Ishikawa (cell line): ENCODE measurements around the gene DPYSL4.

Source experiments
- CEBPB ChIP-seq: IDR thresholded peaks from 2 replicates; pipeline ENCODE4 v1.6.1; 2012
- CREB1 ChIP-seq: IDR thresholded peaks from 2 replicates; pipeline ENCODE4 v1.6.1; 2012; ENCODE audit warnings: low read depth
- EGR1 ChIP-seq: IDR thresholded peaks from 2 replicates; pipeline ENCODE4 v1.6.1; 2012
- EP300 ChIP-seq: IDR thresholded peaks from 2 replicates; pipeline ENCODE4 v1.6.1; 2012; ENCODE audit warnings: borderline replicate concordance
- FOXM1 ChIP-seq: IDR thresholded peaks from 2 replicates; pipeline ENCODE4 v1.6.1; 2012; ENCODE audit warnings: low read depth, borderline replicate concordance
- MAX ChIP-seq: IDR thresholded peaks from 2 replicates; pipeline ENCODE4 v1.6.1; 2012
- NFIC ChIP-seq: IDR thresholded peaks from 2 replicates; pipeline ENCODE4 v1.6.1; 2012
- RAD21 ChIP-seq: IDR thresholded peaks from 2 replicates; pipeline ENCODE4 v1.6.1; 2012; ENCODE audit warnings: low read depth
- REST ChIP-seq: IDR thresholded peaks from 2 replicates; pipeline ENCODE4 v1.6.1; 2012; ENCODE audit warnings: low read depth, mild to moderate bottlenecking
- TAF1 ChIP-seq: IDR thresholded peaks from 2 replicates; pipeline ENCODE4 v1.6.1; 2012; ENCODE audit warnings: low read depth, mild to moderate bottlenecking
- TCF12 ChIP-seq: IDR thresholded peaks from 2 replicates; pipeline ENCODE4 v1.6.1; 2012; ENCODE audit warnings: low read depth
- TEAD4 ChIP-seq: IDR thresholded peaks from 2 replicates; pipeline ENCODE4 v1.6.1; 2012
- YY1 ChIP-seq: IDR thresholded peaks from 2 replicates; pipeline ENCODE4 v1.6.1; 2012; ENCODE audit warnings: low read depth
- ZBTB7A ChIP-seq: IDR thresholded peaks from 2 replicates; pipeline ENCODE4 v1.6.1; 2012; ENCODE audit warnings: low read depth
- TF ChIP-seq, protein P1 (sequence below): IDR thresholded peaks from 2 replicates; pipeline ENCODE4 v1.6.1; 2012

DPYSL4 gene

DNA sequence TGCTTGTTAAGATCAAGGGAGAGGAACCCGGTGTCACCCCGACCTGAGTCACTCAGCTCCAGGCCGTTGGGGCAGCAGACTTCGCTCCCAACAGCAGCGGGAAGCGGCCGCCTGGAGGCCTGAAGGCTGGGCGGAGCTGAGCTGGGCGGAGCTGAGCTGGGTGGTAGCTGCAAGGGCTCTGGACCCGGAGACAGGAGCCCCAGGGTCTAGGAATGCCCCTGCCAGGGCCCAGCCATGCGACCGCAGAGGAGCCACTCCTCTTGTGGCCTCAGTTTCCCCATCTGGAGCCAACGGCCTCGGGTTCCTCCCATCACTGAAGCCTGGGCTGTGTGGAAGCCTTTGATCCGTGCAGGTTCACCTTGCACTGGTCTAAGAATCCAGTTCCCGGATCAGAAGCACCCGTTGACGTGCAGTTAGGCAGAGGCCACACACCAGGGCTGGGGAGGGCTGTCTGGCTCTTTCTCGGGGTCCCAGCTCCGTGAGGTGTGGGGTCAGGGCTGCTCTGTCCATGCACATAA lies 21.9 kb upstream of the DPYSL4 start:
- TF ChIP-seq RAD21 (no peak), EGR1 (no peak), YY1 (no peak), TAF1 (no peak), MAX (no peak), CEBPB (no peak), ZBTB7A (no peak), REST (no peak), EP300 (no peak), CREB1 (no peak), TCF12 (no peak), FOXM1 (no peak), NFIC (no peak), TEAD4 (no peak)
- TF ChIP-seq, protein P1, sequence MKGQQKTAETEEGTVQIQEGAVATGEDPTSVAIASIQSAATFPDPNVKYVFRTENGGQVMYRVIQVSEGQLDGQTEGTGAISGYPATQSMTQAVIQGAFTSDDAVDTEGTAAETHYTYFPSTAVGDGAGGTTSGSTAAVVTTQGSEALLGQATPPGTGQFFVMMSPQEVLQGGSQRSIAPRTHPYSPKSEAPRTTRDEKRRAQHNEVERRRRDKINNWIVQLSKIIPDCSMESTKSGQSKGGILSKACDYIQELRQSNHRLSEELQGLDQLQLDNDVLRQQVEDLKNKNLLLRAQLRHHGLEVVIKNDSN = no peak

GRCh38 chr10:132165416-132165980 lies 21.2 kb upstream of the DPYSL4 start:
- TF ChIP-seq REST = no peak
- TF ChIP-seq EP300 = no peak
- TF ChIP-seq CREB1 = no peak
- TF ChIP-seq CEBPB = no peak
- TF ChIP-seq RAD21 = no peak
- no peak for TF ChIP-seq TEAD4
- TF ChIP-seq YY1 = no peak
- TF ChIP-seq MAX = no peak
- no peak for TF ChIP-seq TAF1
- no peak for TF ChIP-seq NFIC
- TF ChIP-seq TCF12 = no peak
- no peak for TF ChIP-seq FOXM1
- TF ChIP-seq, protein P1 = no peak
- no peak for TF ChIP-seq EGR1
- no peak for TF ChIP-seq ZBTB7A

DNA sequence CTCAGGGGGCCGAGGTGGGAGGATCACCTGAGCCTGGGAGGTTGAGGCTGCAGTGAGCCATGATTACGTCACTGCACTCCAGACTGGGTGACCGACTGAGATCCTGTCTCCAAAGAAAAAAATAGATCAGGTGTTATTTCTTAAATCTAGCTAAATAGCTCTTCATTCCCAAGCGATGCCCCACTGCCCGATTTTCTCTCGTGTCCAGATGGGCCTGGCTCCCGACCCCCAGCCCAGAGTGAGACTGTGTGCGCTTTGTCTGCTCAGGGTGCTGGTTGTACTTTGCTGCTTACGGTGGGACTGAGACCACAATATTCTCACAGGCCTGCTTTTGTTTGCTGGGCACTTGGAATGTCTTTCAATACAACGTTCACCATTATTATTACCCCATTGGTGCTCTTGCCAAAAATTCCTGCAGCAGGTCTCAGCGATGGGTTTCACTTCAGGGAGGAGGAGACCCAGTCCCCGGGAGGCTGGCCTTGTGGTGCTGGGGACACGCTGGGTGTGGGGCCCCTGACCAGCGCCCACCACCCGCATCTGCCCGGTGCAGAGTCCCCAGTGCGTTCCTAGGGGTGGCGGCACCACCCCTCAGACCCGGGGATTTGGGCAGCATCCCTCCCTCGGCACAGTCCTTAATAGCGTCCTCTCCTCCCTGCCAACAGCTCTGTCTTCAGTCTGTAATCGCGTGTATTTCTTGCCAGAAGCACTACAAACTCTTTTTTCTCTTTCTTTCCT lies 20.4 kb upstream of the DPYSL4 start:
- TF ChIP-seq, protein P1 = no peak
- TF ChIP-seq FOXM1 (no peak), TCF12 (no peak), NFIC (no peak), CREB1 (no peak), CEBPB (no peak), TEAD4 (no peak), REST (no peak)
